Activated T-helper 1 cell treated with Interleukin-2 at 50 U/mL for 16 hours (primary cell): ENCODE data around the gene GCC2.
"Not testable (repeated sequence)": the region's sequence is repeated elsewhere in the genome, so short reads cannot be mapped to it uniquely, and the experiment has no call there.

Experiments
- DNase-seq: peaks from one replicate; pipeline ENCODE4 v3.0.0-alpha.2; 2020; ENCODE audit warnings: low read depth

GCC2 gene

GRCh38 chr2:108441712-108442111 lies 7.3 kb upstream of the GCC2 start:
- DNase-seq: no peak

DNA sequence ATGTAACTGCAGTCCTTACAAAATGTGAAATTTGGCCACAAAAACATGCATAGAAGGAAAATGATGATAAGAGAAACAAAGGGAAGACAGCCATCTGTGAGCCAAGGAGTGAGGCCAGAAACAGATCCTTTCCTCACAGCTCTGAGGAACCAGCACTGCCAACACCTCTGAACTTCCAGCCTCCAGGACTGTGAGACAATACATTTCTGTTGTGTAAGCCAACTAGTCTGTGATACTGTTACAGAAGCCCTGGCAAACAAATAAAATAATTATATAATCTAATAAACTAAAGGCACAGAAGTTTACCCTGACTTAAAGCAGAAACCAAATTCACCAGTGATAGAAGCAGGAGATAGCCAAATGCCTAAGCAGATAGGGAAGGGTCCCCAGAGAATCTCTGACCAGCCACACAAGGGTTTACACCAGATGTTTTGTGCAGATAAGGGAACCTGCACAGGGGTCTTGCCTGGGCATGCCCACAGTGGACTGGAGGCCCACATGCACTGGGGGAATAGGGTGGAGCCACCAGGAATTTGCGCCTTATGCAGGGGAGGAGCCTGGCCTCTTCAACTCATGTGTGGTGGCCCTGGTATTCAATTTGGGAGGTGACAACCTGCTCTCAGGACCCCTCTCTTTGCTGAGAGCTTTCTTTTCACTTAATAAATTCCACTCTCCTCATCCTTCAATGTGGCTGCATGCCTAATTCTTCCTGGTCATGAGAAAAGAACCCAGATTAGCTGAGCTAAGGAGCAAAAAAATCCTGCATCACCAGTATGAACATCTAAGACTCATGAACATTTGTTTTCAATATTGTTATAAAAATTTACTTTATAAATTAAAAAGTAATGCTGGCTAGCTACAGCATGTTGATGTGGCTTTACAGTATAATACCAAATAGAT lies 3.8 kb upstream of the GCC2 start:
- DNase-seq: no peak

DNA sequence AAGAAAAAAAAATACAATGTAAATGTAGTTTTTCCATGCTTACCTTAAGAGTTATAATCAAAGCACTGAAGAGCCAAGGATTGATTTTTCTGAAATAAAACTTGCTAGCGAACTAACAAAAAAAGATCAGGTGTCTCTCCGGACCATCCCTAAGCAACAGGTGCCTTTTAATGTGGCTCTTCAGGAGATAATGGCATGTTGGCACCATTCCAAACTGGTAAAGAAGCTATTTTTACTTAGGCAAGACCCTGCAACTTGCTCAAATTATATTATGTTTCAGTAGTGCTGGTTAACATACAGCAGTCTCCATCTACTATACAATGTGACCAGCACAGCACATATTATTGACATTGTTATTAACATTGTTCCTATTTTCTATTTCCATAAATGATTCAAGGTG lies 2.3 kb upstream of the GCC2 start:
- DNase-seq: no peak

DNA sequence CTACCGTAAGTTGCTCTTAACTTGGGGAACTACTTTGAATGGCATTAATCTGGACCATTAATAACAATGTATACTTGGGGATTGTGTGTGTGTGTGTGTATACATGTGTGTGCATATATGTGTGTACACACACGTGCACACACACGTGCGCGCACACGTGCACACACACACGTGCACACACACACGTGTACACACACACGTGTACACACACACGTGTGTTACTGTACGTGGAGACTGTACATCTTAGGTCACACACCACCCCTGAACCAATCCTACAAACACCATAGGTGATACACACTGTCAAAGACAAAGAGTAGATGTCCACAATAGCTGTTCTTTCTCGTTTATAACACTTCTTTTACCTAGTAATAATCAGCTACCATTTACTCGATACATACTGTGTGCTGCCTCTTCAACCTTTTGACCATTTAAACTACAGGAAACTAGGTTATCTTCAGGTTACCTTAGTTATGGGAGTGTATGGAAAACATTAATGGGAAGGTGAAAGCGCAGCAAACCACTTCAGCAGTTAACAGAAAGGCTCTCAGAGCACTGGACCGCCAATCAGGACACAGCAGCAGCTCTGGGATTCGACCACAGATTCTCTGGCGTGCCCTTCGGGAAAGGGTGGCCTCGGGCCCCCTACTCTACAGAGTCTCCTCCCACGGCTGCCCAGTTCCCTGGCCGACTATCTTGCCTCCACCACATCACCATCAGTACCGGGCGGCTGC lies 894 bp upstream of the GCC2 start:
- no peak for DNase-seq

GRCh38 chr2:108449410-108450130 lies 564 bp downstream of the GCC2 start:
- no peak for DNase-seq

- DNase-seq: no peak
Measured at GRCh38 chr2:108450863-108451262, 1.9 kb downstream of the GCC2 start.

- DNase-seq: no peak
Measured at GRCh38 chr2:108451976-108452375, 3.0 kb downstream of the GCC2 start.

DNA sequence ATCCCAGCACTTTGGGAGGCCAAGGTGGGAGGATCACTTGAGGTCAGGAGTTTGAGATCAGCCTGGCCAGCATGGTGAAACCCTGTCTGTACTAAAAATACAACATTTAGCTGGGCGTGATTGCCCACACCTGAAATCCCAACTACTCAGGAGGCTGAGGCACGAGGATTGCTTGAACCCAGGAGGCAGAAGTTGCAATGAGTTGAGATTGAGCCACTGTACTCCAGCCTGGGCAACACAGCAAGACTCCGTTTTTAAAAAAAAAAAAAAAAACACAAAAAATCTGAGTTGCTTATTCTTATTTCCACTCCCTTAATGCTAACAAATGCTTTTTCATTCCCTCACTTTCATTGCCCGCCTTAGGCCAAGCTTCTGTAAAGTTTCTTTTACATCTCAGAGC lies 4.5 kb downstream of the GCC2 start:
- DNase-seq: not testable (repeated sequence)

- no peak for DNase-seq
Measured at GRCh38 chr2:108454440-108454839, 5.4 kb downstream of the GCC2 start.

DNA sequence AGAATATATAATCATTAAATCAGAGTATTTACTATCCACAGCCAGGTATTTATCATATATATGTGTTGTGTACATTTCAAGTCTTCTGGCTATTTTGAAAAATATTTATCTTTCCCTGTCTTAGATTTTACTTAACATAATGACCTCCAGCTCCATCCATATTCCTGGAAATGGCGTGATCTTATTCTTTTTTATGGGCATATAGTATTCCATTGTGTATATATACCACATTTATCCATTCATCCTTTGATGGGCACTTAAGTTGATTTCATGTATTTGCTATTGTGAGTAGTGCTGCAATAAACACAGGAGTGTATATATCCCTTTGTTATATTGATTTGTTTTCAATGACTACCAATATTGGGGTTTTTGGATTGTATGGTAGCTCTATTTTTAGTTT lies 6.6 kb downstream of the GCC2 start:
- DNase-seq: no peak

- DNase-seq: no peak
Measured at GRCh38 chr2:108458082-108458481, 9.1 kb downstream of the GCC2 start.

DNA sequence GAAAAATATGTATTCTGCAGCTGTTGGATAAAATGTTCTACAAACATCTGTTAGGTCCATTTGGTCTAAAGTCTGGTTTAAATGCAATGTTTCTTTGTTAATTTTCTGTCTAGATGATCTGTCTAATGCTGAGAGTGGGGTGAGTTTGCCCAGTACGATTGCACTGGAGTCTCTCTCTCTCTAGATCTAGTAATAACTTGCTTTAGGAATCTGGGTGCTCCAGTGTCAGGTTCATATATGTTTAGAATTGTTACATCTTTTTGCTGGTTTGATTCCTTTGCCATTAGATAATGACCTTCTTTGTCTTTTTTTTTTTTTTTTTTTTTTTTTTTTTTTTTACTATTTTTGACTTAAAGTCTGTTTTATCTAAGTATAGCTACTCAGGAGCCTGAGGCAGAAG lies 10.4 kb downstream of the GCC2 start:
- no peak for DNase-seq

DNA sequence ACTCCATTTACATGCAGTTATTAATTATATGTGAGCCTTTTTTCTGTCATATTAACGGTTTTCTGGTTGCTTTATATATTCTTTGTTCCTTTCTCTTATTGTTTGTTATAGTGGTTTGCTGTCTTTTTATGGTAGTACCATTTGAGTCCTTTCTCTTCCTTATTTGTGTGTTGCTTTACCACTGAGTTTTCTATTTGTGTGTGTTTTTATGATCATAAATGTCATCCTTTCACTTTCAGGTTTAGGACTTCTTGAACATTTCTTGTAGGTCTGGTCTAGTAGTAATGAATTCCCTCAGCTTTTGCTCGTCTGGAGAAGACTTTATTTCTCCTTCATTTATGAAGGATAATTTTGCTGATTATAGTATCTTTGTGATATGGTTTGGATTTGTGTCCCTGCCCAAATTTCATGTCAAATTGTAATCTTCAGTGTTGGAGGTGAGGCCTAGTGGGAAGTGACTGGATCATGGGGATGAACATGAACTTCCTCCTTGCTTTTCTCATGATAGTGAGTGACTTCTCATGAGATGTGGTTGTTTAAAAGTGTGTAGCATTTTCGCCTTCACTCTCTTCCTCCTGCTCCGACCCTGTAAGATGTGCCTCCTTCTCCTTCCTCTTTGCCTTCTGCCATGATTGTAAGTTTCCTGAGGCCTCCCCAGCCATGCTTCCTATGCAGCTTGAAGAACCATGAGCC lies 11.5 kb downstream of the GCC2 start:
- no peak for DNase-seq

DNA sequence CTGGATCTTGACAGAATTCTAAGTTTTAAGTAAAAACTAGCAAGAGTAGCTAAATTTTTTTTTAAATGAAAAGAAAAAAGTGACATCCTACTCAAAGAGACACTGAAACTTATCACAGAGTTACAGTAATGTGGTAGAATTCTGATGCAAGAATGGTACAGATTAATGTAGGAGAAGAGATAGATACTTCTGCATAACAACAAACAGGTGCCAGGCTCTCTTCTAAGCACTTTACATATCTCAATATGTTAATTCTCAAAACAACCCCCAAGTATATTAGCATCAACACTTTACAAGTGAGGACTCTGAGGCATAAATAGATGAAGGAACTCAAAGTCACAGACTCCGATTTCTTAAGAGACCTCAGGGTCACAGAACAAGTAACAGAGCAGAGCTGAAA lies 28.1 kb downstream of the GCC2 start:
- DNase-seq: no peak

DNA sequence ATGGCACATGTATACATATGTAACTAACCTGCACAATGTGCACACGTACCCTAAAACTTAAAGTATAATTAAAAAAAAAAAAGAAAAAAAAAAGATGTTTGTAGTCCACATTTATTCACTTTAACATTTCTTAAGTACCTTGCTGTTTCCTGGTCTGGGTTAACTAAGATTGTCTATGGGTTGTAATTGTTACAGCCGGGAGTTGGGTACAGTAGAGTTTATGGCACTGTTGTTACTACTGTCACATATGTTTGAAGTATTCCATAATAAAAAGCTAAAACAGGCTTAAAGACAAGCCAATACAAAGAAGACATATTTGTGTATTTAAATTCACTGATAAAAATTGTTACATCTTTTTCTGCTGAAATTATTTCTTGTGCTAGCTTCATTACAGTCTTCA lies 36.2 kb downstream of the GCC2 start:
- no peak for DNase-seq

GRCh38 chr2:108490506-108491122 lies 41.6 kb downstream of the GCC2 start:
- no peak for DNase-seq

- DNase-seq: no peak
Measured at GRCh38 chr2:108491848-108492247, 42.8 kb downstream of the GCC2 start.

DNA sequence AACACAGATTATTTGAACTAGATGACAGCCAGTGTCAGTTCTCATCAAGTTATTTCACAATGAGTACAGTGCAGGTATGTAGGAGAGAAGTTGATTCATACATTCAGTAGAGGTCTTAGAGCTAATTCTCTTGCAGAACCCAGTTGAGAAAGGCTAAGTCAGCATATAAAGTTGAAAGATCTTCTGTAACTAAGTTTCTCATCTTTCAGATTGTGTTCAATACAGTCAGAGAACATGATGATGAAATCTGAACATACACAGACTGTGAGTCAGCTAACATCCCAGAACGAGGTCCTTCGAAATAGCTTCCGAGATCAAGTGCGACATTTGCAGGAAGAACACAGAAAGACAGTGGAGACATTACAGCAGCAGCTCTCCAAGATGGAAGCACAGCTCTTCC lies 43.4 kb downstream of the GCC2 start:
- DNase-seq: no peak

DNA sequence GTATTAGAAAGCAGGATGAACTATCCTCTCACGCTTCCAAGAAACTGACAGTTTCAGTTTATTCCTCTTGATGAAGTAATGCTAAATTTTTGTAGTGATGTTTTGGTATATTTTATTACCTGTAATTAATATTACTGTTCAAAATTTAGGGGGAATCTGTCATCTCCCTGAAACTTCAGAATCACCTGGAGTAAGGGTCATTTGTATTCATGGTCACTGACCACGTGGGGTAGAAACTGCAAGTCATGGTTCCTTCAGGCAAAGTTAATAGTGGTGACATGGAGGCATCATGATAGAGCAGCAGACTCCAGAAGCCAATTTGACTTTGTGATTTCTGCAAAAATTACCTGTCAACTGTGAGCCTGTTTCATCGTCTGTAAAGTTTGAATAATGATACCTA lies 47.2 kb downstream of the GCC2 start:
- DNase-seq: not testable (repeated sequence)

GRCh38 chr2:108507620-108508019 lies 58.6 kb downstream of the GCC2 start:
- not testable (repeated sequence) for DNase-seq

DNA sequence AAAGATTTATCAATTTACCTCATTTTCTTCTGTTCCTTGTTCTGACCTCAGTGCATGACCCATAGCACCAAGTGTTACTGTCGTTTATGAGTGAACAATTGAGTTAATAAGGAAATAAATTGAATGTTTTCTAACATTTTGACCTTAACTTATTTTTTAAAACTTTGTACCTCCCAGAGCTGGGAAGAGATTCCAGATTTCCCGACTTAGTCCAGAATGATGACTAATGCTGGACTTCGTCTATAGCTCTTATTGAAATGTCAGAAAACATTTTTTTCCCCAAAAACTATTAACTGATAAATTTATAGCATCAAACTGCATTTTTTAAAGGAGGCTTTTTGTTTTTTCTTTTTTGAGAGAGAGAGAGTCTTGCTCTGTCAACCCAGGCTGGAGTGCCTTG lies 63.4 kb downstream of the GCC2 start:
- DNase-seq: not testable (repeated sequence)

- DNase-seq: not testable (repeated sequence)
Measured at GRCh38 chr2:108514478-108514877, 65.5 kb downstream of the GCC2 start.
